Hepatocyte (in vitro differentiated cells): ENCODE measurements around the gene CIDEB. TPM values are rescaled to one million over a fixed set of nuclear protein-coding genes. Genes with fewer than 3 reads are reported as not detected.

Experiments used
- DNase-seq: peaks from one replicate; pipeline ENCODE4 v3.0.0-alpha.2; 2016; ENCODE audit warnings: low spot score
- H2AFZ ChIP-seq: fragments of 200-600 bp; sonication (generic); 2 replicates; pipeline ENCODE4 v1.6.0; 2016; ENCODE audit warnings: antibody characterized with exemption, mild to moderate bottlenecking
- H3K27ac ChIP-seq: fragments of 200-600 bp; sonication (generic); 2 replicates; pipeline ENCODE4 v1.5.1; 2016; ENCODE audit warnings: mild to moderate bottlenecking
- H3K27me3 ChIP-seq: fragments of 200-600 bp; sonication (generic); 2 replicates; pipeline ENCODE4 v1.6.1; 2016
- H3K36me3 ChIP-seq: fragments of 200-600 bp; sonication (generic); replicated peaks from 2 replicates; pipeline ENCODE4 v1.5.1; 2016; ENCODE audit warnings: low read depth; ENCODE audit not compliant: insufficient read depth
- H3K4me1 ChIP-seq: fragments of 200-600 bp; sonication (generic); 2 replicates; pipeline ENCODE4 v1.5.1; 2016; ENCODE audit warnings: mild to moderate bottlenecking, moderate library complexity; ENCODE audit not compliant: insufficient read depth
- H3K4me2 ChIP-seq: fragments of 200-600 bp; sonication (generic); 2 replicates; pipeline ENCODE4 v1.6.0; 2016
- H3K4me3 ChIP-seq: fragments of 200-600 bp; sonication (generic); 2 replicates; pipeline ENCODE4 v1.5.1; 2016; ENCODE audit warnings: mild to moderate bottlenecking
- H3K79me2 ChIP-seq: fragments of 200-600 bp; sonication (generic); 2 replicates; pipeline ENCODE4 v1.6.0; 2017; ENCODE audit warnings: mild to moderate bottlenecking
- H3K9me2 ChIP-seq: fragments of 200-600 bp; sonication (generic); replicated peaks from 2 replicates; pipeline ENCODE4 v1.6.0; 2017; ENCODE audit warnings: mild to moderate bottlenecking; ENCODE audit not compliant: insufficient read depth
- H3K9me3 ChIP-seq: fragments of 200-600 bp; sonication (generic); 2 replicates; pipeline ENCODE4 v1.5.1; 2016; ENCODE audit warnings: low read depth, mild to moderate bottlenecking
- H4K20me1 ChIP-seq: fragments of 200-600 bp; sonication (generic); 2 replicates; pipeline ENCODE4 v1.6.0; 2016; ENCODE audit warnings: mild to moderate bottlenecking; ENCODE audit not compliant: insufficient read depth, poor library complexity, severe bottlenecking
- CTCF ChIP-seq: fragments of 200-600 bp; sonication (generic); IDR thresholded peaks from 2 replicates; pipeline ENCODE4 v1.5.1; 2016; ENCODE audit warnings: antibody characterized with exemption, mild to moderate bottlenecking; ENCODE audit not compliant: poor library complexity
- EZH2 ChIP-seq: fragments of 200-600 bp; sonication (generic); IDR thresholded peaks from 2 replicates; pipeline ENCODE4 v1.6.1; 2016; ENCODE audit warnings: antibody characterized with exemption, mild to moderate bottlenecking, borderline replicate concordance
- EZH2phosphoT487 ChIP-seq: fragments of 200-600 bp; sonication (generic); IDR thresholded peaks from one replicate; pipeline ENCODE4 v1.6.1; 2018; ENCODE audit warnings: antibody characterized with exemption, mild to moderate bottlenecking, low read depth, moderate library complexity; ENCODE audit not compliant: unreplicated experiment, severe bottlenecking
- WGBS: methylation state at CpG from one replicate; pipeline ENCODE4 v1.1.6; 2016; ENCODE audit warnings: low lambda C conversion rate; ENCODE audit errors: missing lambda C conversion rate; 5-methylcytosine and 5-hydroxymethylcytosine counted together
- polyA plus RNA-seq: library from polyadenylated mRNA; unstranded; fragments of >200 nt; fragmentation: Nextera tagmentation; extraction: Ambion mirVana; gene quantifications from 2 replicates; pipeline ENCODE4 v1.2.1, GENCODE V29; 2016
- total RNA-seq: library from RNA; depleted of rRNA; stranded (reverse); fragments of >200 nt; gene quantifications from 2 replicates; pipeline ENCODE4 v1.2.3, GENCODE V29; 2014

Gene CIDEB
- total and polyA plus RNA-seq, 2 experiments from 2014 or later: 43.0 to 59.9 TPM

GRCh38 chr14:24325041-24325530 lies 17.3 kb upstream of the CIDEB start:
- Histone ChIP-seq H4K20me1 (no peaks in the 10 kb centered on the region), H3K79me2 (no peaks in the 10 kb centered on the region), H2AFZ (no peak overlapping the region), H3K9me2 (no peaks in the 10 kb centered on the region), H3K4me1 (no peaks in the 10 kb centered on the region), H3K9me3 (no peaks in the 10 kb centered on the region), H3K27me3 (no peaks in the 10 kb centered on the region), H3K4me3 (no peak overlapping the region), H3K36me3 (no peaks in the 10 kb centered on the region), H3K27ac (no peak overlapping the region), H3K4me2 (no peak overlapping the region)
- WGBS: 76% methylated on average over 5 of the region's 5 CpGs
- no peak for DNase-seq
- TF ChIP-seq CTCF (no peak), EZH2phosphoT487 (no peak), EZH2 (no peak)

GRCh38 chr14:24324024-24324423 lies 16.2 kb upstream of the CIDEB start:
- Histone ChIP-seq H3K4me3 (no peak overlapping the region), H2AFZ (no peak overlapping the region), H3K27me3 (peaks cover 10% of the 10 kb centered on the region), H4K20me1 (no peaks in the 10 kb centered on the region), H3K79me2 (no peaks in the 10 kb centered on the region), H3K4me2 (no peak overlapping the region), H3K27ac (no peak overlapping the region), H3K4me1 (no peaks in the 10 kb centered on the region), H3K9me3 (no peaks in the 10 kb centered on the region), H3K9me2 (no peaks in the 10 kb centered on the region), H3K36me3 (no peaks in the 10 kb centered on the region)
- no peak for TF ChIP-seq CTCF
- no peak for TF ChIP-seq EZH2
- TF ChIP-seq EZH2phosphoT487: no peak
- 86% methylated on average over 6 of the region's 6 CpGs for WGBS
- no peak for DNase-seq

- no peak overlapping the region for H3K27ac ChIP-seq
- DNase-seq: no peak
- WGBS: 78% methylated on average over 3 of the region's 3 CpGs
- H3K4me2 ChIP-seq: no peak overlapping the region
- H3K4me1 ChIP-seq: no peaks in the 10 kb centered on the region
- H3K9me2 ChIP-seq: no peaks in the 10 kb centered on the region
- H3K27me3 ChIP-seq: peaks cover 10% of the 10 kb centered on the region
- H4K20me1 ChIP-seq: no peaks in the 10 kb centered on the region
- no peaks in the 10 kb centered on the region for H3K36me3 ChIP-seq
- H3K4me3 ChIP-seq: no peak overlapping the region
- no peaks in the 10 kb centered on the region for H3K79me2 ChIP-seq
- TF ChIP-seq CTCF: no peak
- TF ChIP-seq EZH2: no peak
- no peak for TF ChIP-seq EZH2phosphoT487
- H2AFZ ChIP-seq: no peak overlapping the region
- no peaks in the 10 kb centered on the region for H3K9me3 ChIP-seq
Observed at GRCh38 chr14:24323341-24323740, 15.6 kb upstream of the CIDEB start.

GRCh38 chr14:24322672-24323071 lies 14.9 kb upstream of the CIDEB start:
- Histone ChIP-seq H3K4me2 (no peak overlapping the region), H3K79me2 (no peaks in the 10 kb centered on the region), H3K9me2 (no peaks in the 10 kb centered on the region), H3K4me3 (no peak overlapping the region), H3K9me3 (no peaks in the 10 kb centered on the region), H3K27me3 (peaks cover 10% of the 10 kb centered on the region), H4K20me1 (no peaks in the 10 kb centered on the region), H2AFZ (no peak overlapping the region), H3K27ac (no peak overlapping the region), H3K4me1 (no peaks in the 10 kb centered on the region), H3K36me3 (no peaks in the 10 kb centered on the region)
- DNase-seq: no peak
- no peak for TF ChIP-seq EZH2
- TF ChIP-seq EZH2phosphoT487: no peak
- TF ChIP-seq CTCF: no peak
- 86% methylated on average over 9 of the region's 10 CpGs for WGBS
